Bronchial epithelial cell (primary cell): ENCODE measurements around the gene GREM2. TPM values are rescaled to one million over a fixed set of nuclear protein-coding genes. Genes with fewer than 3 reads are reported as not detected.

ENCODE experiments used
- DNase-seq: peaks from one replicate; pipeline ENCODE4 v3.0.0-alpha.2; 2010; ENCODE audit warnings: low read depth
- FAIRE-seq: peaks from 2 replicates; lab custom pipeline; 2011; peaks lifted over from hg19 to GRCh38; lab: Jason Lieb, UNC
- H3K27me3 ChIP-seq: 2 replicates; pipeline ENCODE4 v1.5.1; 2011; ENCODE audit warnings: low read length; ENCODE audit not compliant: control insufficient read depth, insufficient read depth
- H3K36me3 ChIP-seq: 2 replicates; pipeline ENCODE4 v1.5.1; 2011; ENCODE audit warnings: low read length; ENCODE audit not compliant: control insufficient read depth, insufficient read depth
- H3K4me3 ChIP-seq: 2 replicates; pipeline ENCODE4 v1.5.1; 2011; ENCODE audit warnings: mild to moderate bottlenecking, low read depth, low read length, control low read depth
- CTCF ChIP-seq: IDR thresholded peaks from 2 replicates; pipeline ENCODE4 v1.5.1; 2011; ENCODE audit warnings: mild to moderate bottlenecking, moderate library complexity, low read length, control low read depth, inconsistent platforms; ENCODE audit not compliant: insufficient read depth, severe bottlenecking
- total RNA-seq: library from RNA; depleted of rRNA; stranded (reverse); fragments of >200 nt; gene quantifications from 2 replicates; pipeline ENCODE4 v1.2.1, GENCODE V29; 2014

The GREM2 gene
- total RNA-seq, 1 donor from 2014 or later: not detected

GRCh38 chr1:240455228-240455821, 156.6 kb downstream of the GREM2 start:
- no peaks in the 10 kb centered on the region for H3K27me3 ChIP-seq
- FAIRE-seq (no peak), DNase-seq (peak; percentile 12)
- TF ChIP-seq CTCF: peak; percentile 47
- no peaks in the 10 kb centered on the region for H3K36me3 ChIP-seq
- H3K4me3 ChIP-seq: no peak overlapping the region

GRCh38 chr1:240445369-240445768, 166.6 kb downstream of the GREM2 start:
- no peak for TF ChIP-seq CTCF
- no peaks in the 10 kb centered on the region for H3K36me3 ChIP-seq
- FAIRE-seq (no peak), DNase-seq (no peak)
- no peak overlapping the region for H3K4me3 ChIP-seq
- no peaks in the 10 kb centered on the region for H3K27me3 ChIP-seq

GRCh38 chr1:240441669-240442068, 170.3 kb downstream of the GREM2 start:
- no peak for DNase-seq
- Histone ChIP-seq H3K36me3 (no peaks in the 10 kb centered on the region), H3K27me3 (no peaks in the 10 kb centered on the region), H3K4me3 (no peak overlapping the region)
- no peak for TF ChIP-seq CTCF
- no peak for FAIRE-seq
